22Rv1 (cell line): ENCODE data around the gene TRIM3.

Experiments used
- CTCF ChIP-seq: fragments of 450-650 bp; IDR thresholded peaks from 2 replicates; pipeline ENCODE4 v1.5.1; 2017; ENCODE audit warnings: mild to moderate bottlenecking
- ZFX ChIP-seq: fragments of 450-650 bp; IDR thresholded peaks from 2 replicates; pipeline ENCODE4 v1.6.1; 2017; ENCODE audit warnings: antibody characterized with exemption, borderline replicate concordance

- TF ChIP-seq CTCF (no peak), ZFX (no peak)
Measured at GRCh38 chr11:6498121-6498520, 24.4 kb upstream of the TRIM3 start.
